ENCODE results near the gene CEP55. TPM values are rescaled to one million over a fixed set of nuclear protein-coding genes. Genes with fewer than 3 reads are reported as not detected.

The CEP55 gene
- total and polyA plus RNA-seq, 2 of the 8 experiments (the other 6 are each of a cell fraction or from before 2014, with no cell fraction given): 7.0 to 19.6 TPM

- no peak overlapping the region for H4K91ac ChIP-seq (replicated peaks; ENCODE audit: insufficient read length, low read length)
- 82% methylated on average over 8 of the region's 8 CpGs; no CpG with 5 or more reads in 1 of the 2 experiments for WGBS, 2 experiments (ENCODE audit: extremely low coverage in 1 of 2, insufficient coverage in 1 of 2, insufficient read length in 1 of 2, insufficient replicate concordance in 2 of 2, low coverage in 1 of 2, low lambda C conversion rate in 2 of 2, missing lambda C conversion rate in 1 of 2)
- peaks cover 0 to 4% (median 1%) of the 10 kb centered on the region in 4 experiments; a peak in 2 of 7 replicates for H3K4me1 ChIP-seq (replicated peaks in 1 of 4; ENCODE audit: control insufficient read depth in 3 of 4, insufficient read depth in 4 of 4, low read length in 3 of 4)
- FAIRE-seq: no peak
- H3K79me1 ChIP-seq (ENCODE audit: low read depth, low read length): no peaks in the 10 kb centered on the region
- no peak overlapping the region for H2BK120ac ChIP-seq (replicated peaks; ENCODE audit: low read depth, low read length)
- H3K9me3 ChIP-seq (ENCODE audit: insufficient read depth in 2 of 2, low read depth in 1 of 2, low read length in 1 of 2): no peaks in the 10 kb centered on the region
- H3K23ac ChIP-seq (ENCODE audit: insufficient read length): no peak overlapping the region
- H3K4ac ChIP-seq (replicated peaks; ENCODE audit: insufficient read length, low read depth, low read length): no peak overlapping the region
- no peak overlapping the region for H3K14ac ChIP-seq (ENCODE audit: insufficient read length)
- no peaks in the 10 kb centered on the region for H3K27me3 ChIP-seq (replicated peaks in 1 of 4; ENCODE audit: control insufficient read depth in 3 of 4, extremely low read depth in 1 of 4, insufficient read depth in 3 of 4, low read length in 3 of 4)
- no peaks in the 10 kb centered on the region for H3K36me3 ChIP-seq (ENCODE audit: control insufficient read depth in 2 of 4, insufficient read depth in 4 of 4, low read length in 3 of 4)
- ChIA-PET POLR2A (ENCODE audit: partially characterized antibody) (interaction anchor here (1.0 to 1.1 kb wide), 2 partner anchors 10 to 14 kb away, joined by 3 read pairs; no protein-coding TSS in a partner anchor), CTCF (ENCODE audit: partially characterized antibody) (interaction anchor here (0.8 to 8.1 kb wide), 34 partner anchors 8 to 631 kb away, joined by 3 to 78 read pairs (median 5); partner anchors contain the start of genes FFAR4, FRA10AC1 and PDE6C)
- no peak overlapping the region for H2BK5ac ChIP-seq (ENCODE audit: low read depth, low read length)
- H4K8ac ChIP-seq (ENCODE audit: extremely low read depth, insufficient read depth, low read length): no peak overlapping the region
- H3K18ac ChIP-seq (ENCODE audit: extremely low read depth, low read length): no peak overlapping the region
- no peaks in the 10 kb centered on the region for H3K79me2 ChIP-seq (ENCODE audit: control insufficient read depth in 1 of 2, insufficient read depth in 2 of 2, low read length in 2 of 2)
- H3K27ac ChIP-seq (ENCODE audit: low read depth, low read length): no peak overlapping the region
- H3K4me2 ChIP-seq (ENCODE audit: insufficient read depth in 1 of 2, low read depth in 2 of 2, low read length in 2 of 2): no peak overlapping the region
- H4K5ac ChIP-seq (ENCODE audit: insufficient read length, low read depth, low read length): no peak overlapping the region
- H3K56ac ChIP-seq (replicated peaks; ENCODE audit: insufficient read length, low read depth, low read length): no peak overlapping the region
- H4K20me1 ChIP-seq (replicated peaks in 1 of 2; ENCODE audit: control insufficient read depth in 1 of 2, insufficient read depth in 2 of 2, low read length in 2 of 2): no peaks in the 10 kb centered on the region
- no peak overlapping the region for H2BK12ac ChIP-seq (ENCODE audit: low read depth, low read length)
- H2BK20ac ChIP-seq (ENCODE audit: low read length): no peak overlapping the region
- H2AK5ac ChIP-seq (ENCODE audit: low read depth, low read length): no peak overlapping the region
- no peak overlapping the region for H3K4me3 ChIP-seq (ENCODE audit: extremely low read depth in 1 of 4, insufficient read depth in 2 of 4, low read depth in 3 of 4, low read length in 4 of 4)
- no peak overlapping the region for H2BK15ac ChIP-seq (ENCODE audit: low read length)
- DNase-seq (ENCODE audit: low read depth in 1 of 2, low spot score in 2 of 2): no peak
- peaks cover 2% of the 10 kb centered on the region; the same call in 1 of the 2 replicates for H3K23me2 ChIP-seq (ENCODE audit: low read depth, low read length)
- H2AFZ ChIP-seq (ENCODE audit: low read length): no peak overlapping the region
- no peak overlapping the region for H3K9ac ChIP-seq (replicated peaks in 1 of 4; ENCODE audit: extremely low read depth in 1 of 4, low read depth in 3 of 4, low read length in 3 of 4)
- TF ChIP-seq EP300 (IDR thresholded peaks at IDR 0.05; ENCODE audit: borderline replicate concordance in 1 of 2, low read depth in 2 of 2, low read length in 2 of 2): no peak
- TF ChIP-seq TAF7 (optimal IDR thresholded peaks at IDR 0.05; ENCODE audit: borderline replicate concordance, low read depth, low read length): no peak
- TF ChIP-seq, protein P1, sequence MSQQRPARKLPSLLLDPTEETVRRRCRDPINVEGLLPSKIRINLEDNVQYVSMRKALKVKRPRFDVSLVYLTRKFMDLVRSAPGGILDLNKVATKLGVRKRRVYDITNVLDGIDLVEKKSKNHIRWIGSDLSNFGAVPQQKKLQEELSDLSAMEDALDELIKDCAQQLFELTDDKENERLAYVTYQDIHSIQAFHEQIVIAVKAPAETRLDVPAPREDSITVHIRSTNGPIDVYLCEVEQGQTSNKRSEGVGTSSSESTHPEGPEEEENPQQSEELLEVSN (IDR thresholded peaks at IDR 0.05): no peak
- TF ChIP-seq YY1 (IDR thresholded peaks at IDR 0.05; ENCODE audit: low read depth, low read length): no peak
- no peak for TF ChIP-seq CHD1 (IDR thresholded peaks at IDR 0.05; ENCODE audit: low read depth, low read length)
- TF ChIP-seq HDAC2 (IDR thresholded peaks at IDR 0.05; ENCODE audit: borderline replicate concordance in 1 of 2, low read depth in 2 of 2, low read length in 2 of 2): no peak
- TF ChIP-seq CBX5 (IDR thresholded peaks at IDR 0.05; ENCODE audit: low read depth, low read length): no peak
- no peak for TF ChIP-seq SIX5 (IDR thresholded peaks at IDR 0.05; ENCODE audit: low read depth, low read length)
- TF ChIP-seq SP4 (IDR thresholded peaks at IDR 0.05; ENCODE audit: low read length): no peak
These were observed 57.3 kb downstream of the CEP55 start for GRCh38 chr10:93553482-93554315.

Data from H1 (cell line).